ENCODE measurements around the gene OPCML. TPM values are rescaled to one million over a fixed set of nuclear protein-coding genes. Genes with fewer than 3 reads are reported as not detected.
A peak's percentile ranks its signal among the peaks of the same experiment; 100 is the strongest.

Gene OPCML
- total and polyA plus RNA-seq, 2 donors from 2014 or later: 0.77 to 1.1 TPM

DNA sequence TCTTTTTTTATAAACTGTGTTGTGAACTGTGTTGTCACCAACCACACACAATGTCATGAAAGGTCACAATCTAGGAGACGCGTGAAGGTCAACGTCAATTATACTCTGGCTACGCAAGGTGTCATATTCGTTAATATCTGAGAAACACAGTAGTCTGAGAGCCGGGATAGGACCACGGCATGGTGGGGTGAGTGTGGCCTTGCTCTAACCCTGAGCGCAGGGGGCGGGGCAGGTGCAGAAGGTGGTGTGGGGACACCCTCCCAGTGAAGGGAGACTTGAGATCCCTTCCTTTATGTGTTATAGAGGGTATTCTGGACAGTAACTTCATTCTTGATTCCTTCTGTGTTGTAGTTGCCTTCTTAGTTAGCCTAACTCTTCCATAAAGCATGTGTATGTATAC, 883.0 kb downstream of the OPCML start:
- Histone ChIP-seq H3K9ac (ENCODE audit: low read length in 3 of 3) (no peak overlapping the region), H3K9me3 (ENCODE audit: control insufficient read depth in 2 of 3, insufficient read depth in 1 of 3, low read length in 3 of 3) (no peaks in the 10 kb centered on the region), H3K36me3 (ENCODE audit: control insufficient read depth in 2 of 3, insufficient read depth in 3 of 3, low read length in 3 of 3) (no peaks in the 10 kb centered on the region), H3K27me3 (ENCODE audit: control insufficient read depth, insufficient read depth, low read length) (no peaks in the 10 kb centered on the region), H3K4me3 (ENCODE audit: low read length in 3 of 3) (no peak overlapping the region), H3K27ac (ENCODE audit: low read depth in 2 of 2, low read length in 2 of 2) (no peak overlapping the region), H3K4me1 (ENCODE audit: control insufficient read depth in 2 of 3, insufficient read depth in 2 of 3, low read depth in 1 of 3, low read length in 3 of 3) (no peaks in the 10 kb centered on the region)
- no peak for DNase-seq
- TF ChIP-seq, protein P1, sequence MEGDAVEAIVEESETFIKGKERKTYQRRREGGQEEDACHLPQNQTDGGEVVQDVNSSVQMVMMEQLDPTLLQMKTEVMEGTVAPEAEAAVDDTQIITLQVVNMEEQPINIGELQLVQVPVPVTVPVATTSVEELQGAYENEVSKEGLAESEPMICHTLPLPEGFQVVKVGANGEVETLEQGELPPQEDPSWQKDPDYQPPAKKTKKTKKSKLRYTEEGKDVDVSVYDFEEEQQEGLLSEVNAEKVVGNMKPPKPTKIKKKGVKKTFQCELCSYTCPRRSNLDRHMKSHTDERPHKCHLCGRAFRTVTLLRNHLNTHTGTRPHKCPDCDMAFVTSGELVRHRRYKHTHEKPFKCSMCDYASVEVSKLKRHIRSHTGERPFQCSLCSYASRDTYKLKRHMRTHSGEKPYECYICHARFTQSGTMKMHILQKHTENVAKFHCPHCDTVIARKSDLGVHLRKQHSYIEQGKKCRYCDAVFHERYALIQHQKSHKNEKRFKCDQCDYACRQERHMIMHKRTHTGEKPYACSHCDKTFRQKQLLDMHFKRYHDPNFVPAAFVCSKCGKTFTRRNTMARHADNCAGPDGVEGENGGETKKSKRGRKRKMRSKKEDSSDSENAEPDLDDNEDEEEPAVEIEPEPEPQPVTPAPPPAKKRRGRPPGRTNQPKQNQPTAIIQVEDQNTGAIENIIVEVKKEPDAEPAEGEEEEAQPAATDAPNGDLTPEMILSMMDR (IDR thresholded peaks at IDR 0.05; ENCODE audit: borderline replicate concordance, extremely low read depth, insufficient read depth): no peak
- intact Hi-C loops (cut with DNase I): no loop called here
- FAIRE-seq: no peak

DNA sequence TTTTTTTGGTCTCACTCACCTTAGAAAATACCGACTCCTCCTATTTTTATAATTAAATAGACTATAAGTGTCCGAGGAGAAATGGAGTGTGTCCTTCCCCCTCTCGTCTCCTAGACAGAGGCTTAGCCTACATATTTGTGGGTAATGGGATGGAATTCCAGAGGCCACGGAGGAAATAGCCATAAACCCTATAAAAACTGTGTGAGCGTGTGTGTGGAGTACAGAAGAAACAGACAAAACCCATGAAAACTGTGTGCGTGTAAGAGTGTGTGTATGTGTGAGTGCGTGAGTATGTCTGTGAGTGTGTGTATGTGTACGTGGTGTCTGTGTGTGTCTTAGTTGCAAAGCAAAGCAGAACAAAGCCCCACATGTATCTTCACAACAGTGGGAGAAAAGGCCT, 883.5 kb downstream of the OPCML start:
- intact Hi-C loops (cut with DNase I): no loop called here
- Histone ChIP-seq H3K9ac (ENCODE audit: low read length in 3 of 3) (no peak overlapping the region), H3K27ac (ENCODE audit: low read depth in 2 of 2, low read length in 2 of 2) (no peak overlapping the region), H3K4me1 (ENCODE audit: control insufficient read depth in 2 of 3, insufficient read depth in 2 of 3, low read depth in 1 of 3, low read length in 3 of 3) (no peaks in the 10 kb centered on the region), H3K9me3 (ENCODE audit: control insufficient read depth in 2 of 3, insufficient read depth in 1 of 3, low read length in 3 of 3) (no peaks in the 10 kb centered on the region), H3K4me3 (ENCODE audit: low read length in 3 of 3) (no peak overlapping the region), H3K36me3 (ENCODE audit: control insufficient read depth in 2 of 3, insufficient read depth in 3 of 3, low read length in 3 of 3) (no peaks in the 10 kb centered on the region), H3K27me3 (ENCODE audit: control insufficient read depth, insufficient read depth, low read length) (no peaks in the 10 kb centered on the region)
- no peak for DNase-seq
- no peak for FAIRE-seq
- TF ChIP-seq, protein P1 (IDR thresholded peaks at IDR 0.05; ENCODE audit: borderline replicate concordance, extremely low read depth, insufficient read depth): no peak

DNA sequence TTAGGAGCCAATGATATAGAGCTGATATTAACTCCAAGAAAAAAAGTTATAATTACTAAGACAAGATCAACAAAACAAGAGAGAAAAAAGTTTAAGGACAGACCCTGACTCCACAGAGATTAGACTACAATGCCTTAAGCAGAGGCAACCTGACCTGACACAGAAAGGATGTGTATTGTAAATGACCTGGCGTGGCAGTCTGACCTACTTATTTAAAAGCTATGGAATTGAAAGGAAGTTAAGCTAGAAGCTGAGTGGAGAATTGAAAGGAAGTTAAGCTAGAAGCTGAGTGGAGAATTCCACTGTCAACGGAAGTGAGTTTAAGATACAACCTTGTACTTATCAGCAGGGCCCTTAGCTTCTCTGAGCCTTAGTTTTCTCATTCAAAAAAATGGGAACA, 885.4 kb downstream of the OPCML start:
- Histone ChIP-seq H3K4me1 (ENCODE audit: control insufficient read depth in 2 of 3, insufficient read depth in 2 of 3, low read depth in 1 of 3, low read length in 3 of 3) (no peaks in the 10 kb centered on the region), H3K36me3 (ENCODE audit: control insufficient read depth in 2 of 3, insufficient read depth in 3 of 3, low read length in 3 of 3) (no peaks in the 10 kb centered on the region), H3K27me3 (ENCODE audit: control insufficient read depth, insufficient read depth, low read length) (no peaks in the 10 kb centered on the region), H3K9ac (ENCODE audit: low read length in 3 of 3) (no peak overlapping the region), H3K27ac (ENCODE audit: low read depth in 2 of 2, low read length in 2 of 2) (no peak overlapping the region), H3K9me3 (ENCODE audit: control insufficient read depth in 2 of 3, insufficient read depth in 1 of 3, low read length in 3 of 3) (no peaks in the 10 kb centered on the region), H3K4me3 (ENCODE audit: low read length in 3 of 3) (no peak overlapping the region)
- TF ChIP-seq, protein P1 (IDR thresholded peaks at IDR 0.05; ENCODE audit: borderline replicate concordance, extremely low read depth, insufficient read depth): no peak
- FAIRE-seq (no peak), DNase-seq (peak in 1 of 5 donors; percentile 24)
- intact Hi-C loops (cut with DNase I): no loop called here

All from kidney (tissue), 14 donors.